Smooth muscle cell (in vitro differentiated cells): Measurements from ENCODE around the gene EMP1. TPM values are rescaled to one million over a fixed set of nuclear protein-coding genes. Genes with fewer than 3 reads are reported as not detected.

ENCODE experiments used
- DNase-seq: peaks from one replicate; lab custom pipeline; 2025; ENCODE audit not compliant: unreplicated experiment; lab: John Stamatoyannopoulos, UW
- H2AFZ ChIP-seq: fragments of 200-600 bp; sonication (generic); 2 replicates; pipeline ENCODE4 v1.6.0; 2016; ENCODE audit warnings: antibody characterized with exemption, low read depth, mild to moderate bottlenecking
- H3F3A ChIP-seq: fragments of 200-600 bp; sonication (generic); 2 replicates; pipeline ENCODE4 v1.6.0; 2017; ENCODE audit warnings: antibody characterized with exemption, low read depth
- H3K27ac ChIP-seq: fragments of 200-600 bp; sonication (generic); 2 replicates; pipeline ENCODE4 v1.5.1; 2016; ENCODE audit warnings: low read depth, mild to moderate bottlenecking
- H3K27me3 ChIP-seq: fragments of 200-600 bp; sonication (generic); 2 replicates; pipeline ENCODE4 v1.6.1; 2016; ENCODE audit warnings: low read depth, mild to moderate bottlenecking
- H3K36me3 ChIP-seq: fragments of 200-600 bp; sonication (generic); 2 replicates; pipeline ENCODE4 v1.5.1; 2016; ENCODE audit warnings: low read depth
- H3K4me1 ChIP-seq: fragments of 200-600 bp; sonication (generic); 2 replicates; pipeline ENCODE4 v1.5.1; 2016; ENCODE audit warnings: low read depth
- H3K4me2 ChIP-seq: fragments of 200-600 bp; sonication (generic); 2 replicates; pipeline ENCODE4 v1.6.0; 2016; ENCODE audit warnings: mild to moderate bottlenecking
- H3K4me3 ChIP-seq: fragments of 200-600 bp; sonication (generic); 2 replicates; pipeline ENCODE4 v1.5.1; 2016; ENCODE audit warnings: mild to moderate bottlenecking
- H3K79me2 ChIP-seq: fragments of 200-600 bp; sonication (generic); 2 replicates; pipeline ENCODE4 v1.6.0; 2016; ENCODE audit warnings: low read depth, mild to moderate bottlenecking
- H3K9ac ChIP-seq: fragments of 200-600 bp; sonication (generic); 2 replicates; pipeline ENCODE4 v1.6.0; 2016; ENCODE audit warnings: low read depth
- H3K9me3 ChIP-seq: fragments of 200-600 bp; sonication (generic); replicated peaks from 2 replicates; pipeline ENCODE4 v1.5.1; 2016; ENCODE audit warnings: low read depth
- H4K20me1 ChIP-seq: fragments of 200-600 bp; sonication (generic); 2 replicates; pipeline ENCODE4 v1.6.0; 2016; ENCODE audit warnings: low read depth
- WGBS: methylation state at CpG from one replicate; pipeline ENCODE4 v1.1.7; 2016; ENCODE audit warnings: low lambda C conversion rate; 5-methylcytosine and 5-hydroxymethylcytosine counted together
- polyA plus RNA-seq: library from polyadenylated mRNA; unstranded; fragments of >200 nt; fragmentation: Nextera tagmentation; extraction: Ambion mirVana; gene quantifications from 2 replicates; pipeline ENCODE4 v1.2.1, GENCODE V29; 2016
- total RNA-seq: library from RNA; depleted of rRNA; stranded (reverse); fragments of >200 nt; gene quantifications from 2 replicates; pipeline ENCODE4 v1.2.3, GENCODE V29; 2014
- TF ChIP-seq, protein P1 (sequence below): fragments of 200-600 bp; sonication (generic); IDR thresholded peaks from 2 replicates; pipeline ENCODE4 v1.5.1; 2017; ENCODE audit warnings: borderline replicate concordance, mild to moderate bottlenecking, antibody characterized with exemption; ENCODE audit not compliant: insufficient read depth, poor library complexity, severe bottlenecking

EMP1 gene
- total and polyA plus RNA-seq, 2 experiments from 2014 or later, result 13.2 to 52.0 TPM

DNA sequence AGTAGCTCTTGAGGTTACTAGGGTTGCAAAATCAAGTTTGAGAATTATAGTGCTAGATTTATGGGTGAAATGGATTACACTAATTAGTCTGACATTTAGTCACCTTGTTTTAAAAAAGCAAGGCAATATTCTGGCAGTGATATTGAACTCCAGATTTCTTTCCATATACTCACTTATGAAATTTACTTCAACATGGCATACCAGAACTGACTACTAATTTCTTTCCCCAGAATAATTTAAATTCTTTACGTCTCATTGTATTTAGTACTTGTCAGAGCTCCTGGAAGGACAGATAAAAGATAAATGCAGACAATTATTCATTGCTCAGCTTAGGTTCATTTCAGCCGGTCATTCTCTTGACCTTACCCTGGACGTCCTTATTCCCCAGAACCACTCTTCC, 24.3 kb downstream of the EMP1 start:
- no peaks in the 10 kb centered on the region for H3K4me1 ChIP-seq
- no peak for DNase-seq
- no peaks in the 10 kb centered on the region for H4K20me1 ChIP-seq
- H3K27ac ChIP-seq, result no peak overlapping the region
- WGBS, result 85% methylated on average over 3 of the region's 3 CpGs
- no peaks in the 10 kb centered on the region for H3F3A ChIP-seq
- no peak overlapping the region for H3K9ac ChIP-seq
- H2AFZ ChIP-seq, result no peak overlapping the region
- no peak overlapping the region for H3K4me2 ChIP-seq
- H3K4me3 ChIP-seq, result no peak overlapping the region
- H3K36me3 ChIP-seq, result no peaks in the 10 kb centered on the region
- no peaks in the 10 kb centered on the region for H3K27me3 ChIP-seq
- H3K79me2 ChIP-seq, result no peaks in the 10 kb centered on the region
- no peaks in the 10 kb centered on the region for H3K9me3 ChIP-seq
- TF ChIP-seq, protein P1, sequence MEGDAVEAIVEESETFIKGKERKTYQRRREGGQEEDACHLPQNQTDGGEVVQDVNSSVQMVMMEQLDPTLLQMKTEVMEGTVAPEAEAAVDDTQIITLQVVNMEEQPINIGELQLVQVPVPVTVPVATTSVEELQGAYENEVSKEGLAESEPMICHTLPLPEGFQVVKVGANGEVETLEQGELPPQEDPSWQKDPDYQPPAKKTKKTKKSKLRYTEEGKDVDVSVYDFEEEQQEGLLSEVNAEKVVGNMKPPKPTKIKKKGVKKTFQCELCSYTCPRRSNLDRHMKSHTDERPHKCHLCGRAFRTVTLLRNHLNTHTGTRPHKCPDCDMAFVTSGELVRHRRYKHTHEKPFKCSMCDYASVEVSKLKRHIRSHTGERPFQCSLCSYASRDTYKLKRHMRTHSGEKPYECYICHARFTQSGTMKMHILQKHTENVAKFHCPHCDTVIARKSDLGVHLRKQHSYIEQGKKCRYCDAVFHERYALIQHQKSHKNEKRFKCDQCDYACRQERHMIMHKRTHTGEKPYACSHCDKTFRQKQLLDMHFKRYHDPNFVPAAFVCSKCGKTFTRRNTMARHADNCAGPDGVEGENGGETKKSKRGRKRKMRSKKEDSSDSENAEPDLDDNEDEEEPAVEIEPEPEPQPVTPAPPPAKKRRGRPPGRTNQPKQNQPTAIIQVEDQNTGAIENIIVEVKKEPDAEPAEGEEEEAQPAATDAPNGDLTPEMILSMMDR, result no peak

DNA sequence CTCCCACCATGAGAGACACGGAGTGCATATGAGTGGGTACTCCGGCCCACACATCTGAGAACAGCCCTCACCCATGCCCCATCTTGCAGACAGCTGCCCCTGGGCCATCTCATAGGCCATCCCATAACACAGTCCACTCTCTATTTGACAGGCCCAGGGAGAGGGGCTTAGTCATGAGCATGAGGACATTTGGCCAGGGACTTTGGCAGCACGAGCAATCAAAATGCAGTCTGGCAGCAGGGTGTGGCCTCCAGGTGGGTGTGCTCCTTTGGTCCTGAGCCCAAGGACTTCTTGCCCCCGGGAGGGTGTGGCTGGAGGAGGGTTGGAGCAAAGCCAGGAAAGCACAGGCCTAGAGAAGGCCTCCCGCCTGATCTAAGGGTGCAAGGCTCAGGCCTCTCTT, 25.6 kb downstream of the EMP1 start:
- H3K9ac ChIP-seq, result no peak overlapping the region

DNA sequence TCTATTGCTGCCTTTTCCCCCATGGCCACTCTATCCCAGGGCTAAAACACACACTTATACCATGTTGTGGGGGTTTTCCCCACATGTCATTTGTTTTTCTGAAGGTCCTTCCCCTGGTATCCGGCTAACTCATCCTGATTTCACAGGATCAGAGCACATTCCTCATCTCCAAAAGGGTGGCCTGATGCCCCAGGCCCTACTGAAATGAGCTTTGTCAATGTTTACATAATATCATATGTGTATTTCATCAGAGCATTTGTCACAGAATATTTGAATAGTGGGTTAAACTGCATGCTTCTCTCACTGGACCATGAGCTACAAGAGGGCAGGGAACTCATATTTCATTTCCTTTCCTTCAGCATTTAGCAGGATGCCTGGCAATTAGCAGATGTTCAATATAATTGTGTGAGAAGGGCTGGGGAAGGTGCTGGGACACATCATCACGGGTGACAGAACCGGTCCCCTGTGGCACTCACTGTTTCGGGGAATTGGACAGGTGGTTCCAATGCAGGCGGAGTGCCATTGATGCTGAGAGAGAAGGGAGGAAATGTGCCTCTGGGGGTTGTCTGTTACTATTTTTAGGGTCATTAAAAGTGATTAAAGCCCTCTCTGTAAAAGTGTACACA, 26.8 kb downstream of the EMP1 start:
- WGBS, result 79% methylated on average over 5 of the region's 5 CpGs
- H3K4me1 ChIP-seq, result no peaks in the 10 kb centered on the region
- DNase-seq, result no peak

More for the DNA sequence above, 25.6 kb downstream of the EMP1 start:
- Histone ChIP-seq H3K36me3 (no peaks in the 10 kb centered on the region), H3K4me3 (no peak overlapping the region), H4K20me1 (no peaks in the 10 kb centered on the region), H3K27ac (no peak overlapping the region), H3K4me2 (no peak overlapping the region), H3K4me1 (no peaks in the 10 kb centered on the region), H2AFZ (no peak overlapping the region), H3F3A (no peaks in the 10 kb centered on the region), H3K9me3 (no peaks in the 10 kb centered on the region), H3K27me3 (no peaks in the 10 kb centered on the region), H3K79me2 (no peaks in the 10 kb centered on the region)
- TF ChIP-seq, protein P1, result no peak
- DNase-seq, result no peak
- 92% methylated on average over 5 of the region's 5 CpGs for WGBS

More for the DNA sequence above, 26.8 kb downstream of the EMP1 start:
- Histone ChIP-seq H4K20me1 (no peaks in the 10 kb centered on the region), H3K9ac (no peak overlapping the region), H3K27me3 (no peaks in the 10 kb centered on the region), H3K79me2 (no peaks in the 10 kb centered on the region), H3K36me3 (no peaks in the 10 kb centered on the region), H3K27ac (no peak overlapping the region), H2AFZ (no peak overlapping the region), H3K4me3 (no peak overlapping the region), H3F3A (no peaks in the 10 kb centered on the region), H3K9me3 (no peaks in the 10 kb centered on the region), H3K4me2 (no peak overlapping the region)
- TF ChIP-seq, protein P1, result no peak
